C4-2B (cell line): ENCODE data around the gene ATP2B2.

Source experiments
- H3K27ac ChIP-seq: fragments of 450-650 bp; 2 replicates; pipeline ENCODE4 v1.5.1; 2017
- ZFX ChIP-seq: fragments of 450-650 bp; IDR thresholded peaks from 2 replicates; pipeline ENCODE4 v1.6.1; 2017
- TF ChIP-seq, protein P1 (sequence below): fragments of 450-650 bp; conservative IDR thresholded peaks from 2 replicates; pipeline ENCODE4 v1.5.1; 2017; ENCODE audit warnings: mild to moderate bottlenecking

ATP2B2 gene

DNA sequence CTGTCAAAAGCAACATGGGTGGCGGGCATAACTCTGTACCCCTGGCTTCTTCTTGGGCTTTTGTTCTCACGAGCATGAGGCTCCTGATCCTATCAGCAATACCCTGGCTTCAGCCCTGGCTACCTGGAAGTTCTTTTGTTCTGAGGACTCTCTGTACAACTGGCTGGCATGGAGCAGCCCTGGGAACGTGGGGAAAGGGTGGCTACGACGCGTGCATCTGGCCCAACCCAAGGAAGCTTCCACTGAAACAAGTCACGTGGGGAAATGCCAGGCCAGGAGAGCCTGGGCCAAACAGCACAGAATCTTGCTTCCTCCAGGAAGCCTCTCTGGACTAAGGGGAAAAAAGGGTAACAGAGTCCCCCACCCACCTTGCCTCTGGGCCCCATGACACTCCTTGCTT lies 22.7 kb upstream of the ATP2B2 start:
- TF ChIP-seq, protein P1, sequence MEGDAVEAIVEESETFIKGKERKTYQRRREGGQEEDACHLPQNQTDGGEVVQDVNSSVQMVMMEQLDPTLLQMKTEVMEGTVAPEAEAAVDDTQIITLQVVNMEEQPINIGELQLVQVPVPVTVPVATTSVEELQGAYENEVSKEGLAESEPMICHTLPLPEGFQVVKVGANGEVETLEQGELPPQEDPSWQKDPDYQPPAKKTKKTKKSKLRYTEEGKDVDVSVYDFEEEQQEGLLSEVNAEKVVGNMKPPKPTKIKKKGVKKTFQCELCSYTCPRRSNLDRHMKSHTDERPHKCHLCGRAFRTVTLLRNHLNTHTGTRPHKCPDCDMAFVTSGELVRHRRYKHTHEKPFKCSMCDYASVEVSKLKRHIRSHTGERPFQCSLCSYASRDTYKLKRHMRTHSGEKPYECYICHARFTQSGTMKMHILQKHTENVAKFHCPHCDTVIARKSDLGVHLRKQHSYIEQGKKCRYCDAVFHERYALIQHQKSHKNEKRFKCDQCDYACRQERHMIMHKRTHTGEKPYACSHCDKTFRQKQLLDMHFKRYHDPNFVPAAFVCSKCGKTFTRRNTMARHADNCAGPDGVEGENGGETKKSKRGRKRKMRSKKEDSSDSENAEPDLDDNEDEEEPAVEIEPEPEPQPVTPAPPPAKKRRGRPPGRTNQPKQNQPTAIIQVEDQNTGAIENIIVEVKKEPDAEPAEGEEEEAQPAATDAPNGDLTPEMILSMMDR: no peak
- no peak for TF ChIP-seq ZFX
- H3K27ac ChIP-seq: no peak overlapping the region

DNA sequence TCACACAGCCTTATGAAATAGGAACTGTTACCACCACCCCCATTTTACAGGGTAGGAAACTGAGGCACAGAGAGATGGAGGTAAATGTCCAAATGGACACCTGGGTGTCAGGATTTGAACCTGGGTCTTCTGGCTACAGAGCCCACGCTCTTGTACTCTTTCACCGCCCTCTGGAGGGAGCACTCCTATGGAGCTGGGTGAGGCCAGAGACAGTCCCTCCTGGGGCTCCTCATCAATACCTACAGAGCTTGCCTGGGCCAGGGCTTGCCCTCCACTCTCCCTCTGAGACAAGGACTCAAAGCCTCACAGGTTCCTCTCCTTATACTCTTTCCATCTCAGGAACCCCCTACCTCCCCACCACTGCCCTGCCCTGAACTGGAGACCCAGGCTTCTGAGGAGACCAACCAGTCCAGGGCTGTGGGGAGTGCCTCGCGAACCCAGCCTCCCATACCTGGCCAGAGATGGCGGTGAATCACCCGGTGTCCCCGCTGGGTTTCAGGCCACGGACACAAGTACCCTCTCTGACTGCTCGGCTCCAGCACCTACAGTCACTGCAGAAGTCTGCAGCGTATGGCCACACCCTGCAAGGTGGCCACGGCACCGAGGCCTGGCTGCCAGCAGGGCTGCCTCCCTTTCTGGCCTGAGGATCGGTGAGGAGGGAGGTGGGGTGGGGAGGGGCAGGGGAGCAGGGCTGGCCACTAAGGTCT lies 22.1 kb upstream of the ATP2B2 start:
- no peak overlapping the region for H3K27ac ChIP-seq
- TF ChIP-seq, protein P1: no peak
- no peak for TF ChIP-seq ZFX

DNA sequence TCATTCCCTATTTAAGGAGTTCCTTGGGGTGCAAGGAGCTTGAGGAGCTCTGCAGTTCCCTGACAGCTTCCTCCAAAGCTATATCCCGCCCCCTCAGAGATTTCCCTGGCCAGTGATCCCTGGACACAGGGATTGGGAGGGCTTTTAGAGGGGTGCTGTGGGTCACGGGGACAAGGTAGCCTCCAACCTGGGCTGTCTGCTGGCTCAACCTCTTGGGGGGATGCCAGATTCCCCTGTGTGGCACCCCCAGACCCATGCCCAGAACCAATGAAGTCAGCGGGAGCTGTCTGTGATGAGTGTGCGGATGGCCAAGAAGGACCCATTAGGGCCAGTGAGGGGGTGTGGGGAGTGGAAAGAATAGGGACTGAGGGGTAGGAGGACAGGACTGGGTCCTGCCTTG lies 21.0 kb upstream of the ATP2B2 start:
- H3K27ac ChIP-seq: no peak overlapping the region
- TF ChIP-seq ZFX: no peak
- TF ChIP-seq, protein P1: no peak

DNA sequence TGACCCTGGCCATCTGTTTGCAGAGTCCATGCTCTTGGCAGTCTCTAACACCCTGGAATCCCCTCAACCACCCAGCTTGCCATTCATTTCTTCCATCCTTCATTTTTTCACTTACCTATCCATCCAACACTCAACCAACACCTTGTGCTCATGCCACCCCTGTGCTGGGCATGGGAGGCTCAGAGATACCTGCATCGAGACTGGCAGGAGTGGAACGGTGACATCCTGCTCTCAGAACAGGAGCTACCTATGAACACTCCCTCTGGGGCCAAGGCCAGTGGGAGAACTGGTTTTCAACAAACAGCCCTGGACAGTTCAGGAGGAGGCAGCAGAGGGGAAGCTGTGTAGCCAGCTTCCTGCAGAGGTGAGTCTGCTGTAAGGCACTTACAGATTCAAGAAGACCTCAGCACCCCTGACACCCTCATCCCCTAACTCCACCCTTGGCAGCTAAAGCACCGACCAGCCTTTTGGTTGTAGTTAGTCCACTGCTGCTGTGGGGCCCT lies 19.5 kb upstream of the ATP2B2 start:
- TF ChIP-seq, protein P1: no peak
- no peak for TF ChIP-seq ZFX

DNA sequence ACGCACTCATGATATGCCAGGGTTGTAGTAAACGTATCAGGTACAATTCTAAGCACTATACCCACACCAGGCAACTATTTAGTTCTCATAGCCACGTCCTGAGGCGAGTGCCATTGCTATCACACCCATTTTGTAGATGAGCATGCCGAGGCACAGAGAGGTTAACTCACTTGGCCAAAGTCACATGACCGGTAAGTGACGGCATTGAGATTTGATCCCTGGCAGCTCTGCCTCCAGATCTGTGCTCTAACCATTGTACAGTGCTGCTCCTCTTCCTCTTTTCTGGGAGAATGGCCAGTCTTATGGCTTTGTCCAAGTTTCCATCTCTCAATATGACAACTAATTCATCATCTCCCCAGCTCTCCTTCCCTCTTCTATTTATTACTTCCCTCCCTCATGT lies 18.9 kb upstream of the ATP2B2 start:
- TF ChIP-seq, protein P1: no peak
- no peak for TF ChIP-seq ZFX
- H3K27ac ChIP-seq: no peak overlapping the region

More for the DNA sequence above, 19.5 kb upstream of the ATP2B2 start:
- no peak overlapping the region for H3K27ac ChIP-seq

DNA sequence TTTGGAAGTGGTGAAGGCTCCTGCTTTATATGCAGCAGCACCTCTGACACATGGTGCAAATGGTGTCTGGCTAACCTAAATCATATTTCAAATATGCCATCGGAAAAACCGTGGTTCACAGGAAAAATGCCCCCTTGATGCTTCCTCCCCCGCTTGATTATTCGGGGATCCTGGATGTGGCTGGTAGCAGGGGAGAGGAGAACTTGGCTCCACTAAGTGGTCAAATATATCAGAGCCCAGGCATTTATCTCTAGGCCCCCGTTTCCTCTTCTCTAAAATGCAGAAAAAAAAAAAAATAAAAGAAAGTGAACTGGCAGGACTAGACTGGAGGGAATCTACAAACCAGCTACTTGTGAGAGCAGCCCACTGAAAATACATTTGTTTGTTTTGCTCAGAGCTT lies 18.2 kb upstream of the ATP2B2 start:
- no peak overlapping the region for H3K27ac ChIP-seq
- TF ChIP-seq, protein P1: no peak
- TF ChIP-seq ZFX: no peak

DNA sequence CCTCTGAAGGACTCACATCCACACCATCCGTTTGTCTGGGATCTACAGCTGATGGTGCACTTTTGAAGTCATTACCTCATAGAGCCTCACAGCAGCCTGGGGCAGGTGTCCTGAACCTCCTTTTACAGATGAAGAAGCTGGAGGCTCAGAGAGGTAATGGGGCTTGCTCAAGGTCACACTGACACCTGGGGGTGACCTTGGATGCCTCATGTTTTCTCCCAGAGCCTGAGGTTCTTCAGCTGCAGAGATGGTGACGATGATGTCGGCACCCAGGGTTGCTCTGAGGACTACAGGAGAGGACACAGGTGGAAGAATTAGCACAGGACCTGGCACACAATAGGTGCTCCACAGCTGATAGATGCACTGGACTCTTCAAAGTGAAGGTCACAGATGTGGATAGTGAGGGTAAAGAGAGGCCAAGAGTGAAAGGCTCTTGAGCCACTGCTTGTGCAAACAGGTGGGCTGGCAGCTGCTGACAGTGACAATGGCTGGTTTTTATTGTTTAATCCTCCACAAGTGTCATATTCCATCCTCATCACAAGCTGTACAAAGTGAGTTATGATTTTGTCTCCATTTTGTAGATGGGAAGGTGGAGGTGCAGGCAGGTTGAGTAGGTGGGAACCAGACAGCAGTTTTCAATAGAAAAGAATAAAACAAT lies 17.4 kb upstream of the ATP2B2 start:
- no peak overlapping the region for H3K27ac ChIP-seq
- TF ChIP-seq, protein P1: no peak
- no peak for TF ChIP-seq ZFX
